IMR-90 (cell line): ENCODE data around the gene DGAT2. TPM values are rescaled to one million over a fixed set of nuclear protein-coding genes. Genes with fewer than 3 reads are reported as not detected.

Source experiments
- ATAC-seq: fragments of 200-7000 bp; cut with Tn5 transposase; 2 replicates; pipeline ENCODE4 v1.9.1; 2020; ENCODE audit warnings: low read depth, mild to moderate bottlenecking, moderate library complexity
- BruUV-seq: library from RNA; stranded (reverse); fragments of 400-500 nt; replicated peaks from 2 replicates; lab custom pipeline; 2021; lab: Mats Ljungman, UMichigan
- CTCF ChIA-PET: fragments of 300-600 bp; formaldehyde crosslinking; extraction: SDS; loops from one replicate; lab custom pipeline; 2021; ENCODE audit warnings: antibody characterized with exemption; lab: Yijun Ruan, JAX
- POLR2A ChIA-PET: fragments of 300-600 bp; sonication (Branson Sonifier 250); formaldehyde crosslinking; loops from one replicate; lab custom pipeline; 2022; ENCODE audit warnings: antibody characterized with exemption; ENCODE audit not compliant: unreplicated experiment; lab: Charles Lee
- DNase-seq: peaks from one replicate; pipeline ENCODE4 v3.0.0; 2013
- H2AFZ ChIP-seq: replicated peaks from 2 replicates; pipeline ENCODE3; 2013; ENCODE audit warnings: low read length, mild to moderate bottlenecking; ENCODE audit not compliant: poor library complexity
- H2AK5ac ChIP-seq: 2 replicates; pipeline ENCODE4 v1.6.1; 2013; ENCODE audit warnings: low read depth, low read length, inconsistent platforms
- H2AK9ac ChIP-seq: replicated peaks from 2 replicates; pipeline ENCODE3; 2013; ENCODE audit warnings: mild to moderate bottlenecking, low read depth, low read length, moderate library complexity; ENCODE audit not compliant: poor library complexity
- H2BK120ac ChIP-seq: 2 replicates; pipeline ENCODE4 v1.6.1; 2013; ENCODE audit warnings: low read depth, low read length, inconsistent platforms
- H2BK15ac ChIP-seq: 3 replicates; pipeline ENCODE4 v1.6.1; 2013; ENCODE audit warnings: low read depth, low read length, inconsistent platforms
- H2BK20ac ChIP-seq: 2 replicates; pipeline ENCODE4 v1.6.1; 2013; ENCODE audit warnings: low read depth, mild to moderate bottlenecking, inconsistent platforms, low read length, moderate library complexity
- H2BK5ac ChIP-seq: 2 replicates; pipeline ENCODE4 v1.6.1; 2013; ENCODE audit warnings: mild to moderate bottlenecking, low read depth, low read length, inconsistent platforms; ENCODE audit not compliant: poor library complexity, severe bottlenecking
- H3K14ac ChIP-seq: replicated peaks from 2 replicates; pipeline ENCODE4 v1.6.1; 2013; ENCODE audit warnings: low read depth, low read length, inconsistent platforms
- H3K18ac ChIP-seq: 2 replicates; pipeline ENCODE4 v1.6.1; 2013; ENCODE audit warnings: low read depth, low read length, control low read depth
- H3K23ac ChIP-seq: 2 replicates; pipeline ENCODE4 v1.6.1; 2013; ENCODE audit warnings: low read depth, low read length, inconsistent platforms
- H3K27ac ChIP-seq: 2 replicates; pipeline ENCODE4 v1.5.1; 2013; ENCODE audit warnings: mild to moderate bottlenecking, control low read depth, low read length; ENCODE audit not compliant: insufficient read depth
- H3K27me3 ChIP-seq: 2 replicates; pipeline ENCODE4 v1.6.1; 2013; ENCODE audit warnings: low read length; ENCODE audit not compliant: control insufficient read depth, insufficient read depth
- H3K36me3 ChIP-seq: 2 replicates; pipeline ENCODE4 v1.6.1; 2013; ENCODE audit warnings: low read length, mixed read lengths; ENCODE audit not compliant: control insufficient read depth, insufficient read depth
- H3K4ac ChIP-seq: 2 replicates; pipeline ENCODE4 v1.6.1; 2013; ENCODE audit warnings: low read depth, low read length, inconsistent platforms
- H3K4me1 ChIP-seq: 2 replicates; pipeline ENCODE4 v1.6.1; 2013; ENCODE audit warnings: low read length, mixed read lengths; ENCODE audit not compliant: control insufficient read depth, insufficient read depth
- H3K4me2 ChIP-seq: 2 replicates; pipeline ENCODE4 v1.6.1; 2013; ENCODE audit warnings: low read depth, mild to moderate bottlenecking, control low read depth, low read length, moderate library complexity
- H3K4me3 ChIP-seq: 2 replicates; pipeline ENCODE4 v1.5.1; 2013; ENCODE audit warnings: low read depth, mild to moderate bottlenecking, control low read depth, low read length, moderate library complexity; ENCODE audit not compliant: insufficient read depth
- H3K56ac ChIP-seq: 2 replicates; pipeline ENCODE4 v1.6.1; 2013; ENCODE audit warnings: low read length, inconsistent platforms; ENCODE audit not compliant: insufficient read depth; ENCODE audit errors: extremely low read depth
- H3K79me1 ChIP-seq, 2 experiments: 2 replicates each; pipeline ENCODE4 v1.6.1; 2013; ENCODE audit warnings: low read length in 2 of 2, inconsistent platforms in 1 of 2, low read depth in 1 of 2
- H3K9ac ChIP-seq: 2 replicates; pipeline ENCODE4 v1.6.1; 2013; ENCODE audit warnings: low read depth, low read length, control low read depth
- H3K9me1 ChIP-seq: 2 replicates; pipeline ENCODE4 v1.6.1; 2013; ENCODE audit warnings: low read length, inconsistent platforms; ENCODE audit not compliant: insufficient read depth
- H3K9me3 ChIP-seq: 2 replicates; pipeline ENCODE4 v1.6.1; 2013; ENCODE audit warnings: low read length; ENCODE audit not compliant: control insufficient read depth, insufficient read depth
- H4K20me1 ChIP-seq: 2 replicates; pipeline ENCODE4 v1.6.1; 2013; ENCODE audit warnings: low read length, inconsistent platforms; ENCODE audit not compliant: insufficient read depth
- H4K5ac ChIP-seq: 2 replicates; pipeline ENCODE4 v1.6.1; 2013; ENCODE audit warnings: mild to moderate bottlenecking, low read depth, low read length, control low read depth
- H4K8ac ChIP-seq, 2 experiments: 2 replicates each; pipeline ENCODE4 v1.6.1; 2013; ENCODE audit warnings: low read depth in 2 of 2, low read length in 2 of 2, control low read depth in 1 of 2, inconsistent platforms in 1 of 2
- H4K91ac ChIP-seq: 2 replicates; pipeline ENCODE4 v1.6.1; 2013; ENCODE audit warnings: low read depth, low read length, inconsistent platforms; ENCODE audit not compliant: insufficient read depth
- BHLHE40 ChIP-seq: fragments of 150-350 bp; IDR thresholded peaks from 2 replicates; pipeline ENCODE4 v1.6.1; 2016; ENCODE audit warnings: mild to moderate bottlenecking, low read depth, low read length
- CEBPB ChIP-seq: IDR thresholded peaks from 2 replicates; pipeline ENCODE4 v1.6.1; 2012; ENCODE audit warnings: low read depth, low read length, improper control_type of control experiment
- CHD1 ChIP-seq: IDR thresholded peaks from 2 replicates; pipeline ENCODE4 v1.6.1; 2012; ENCODE audit warnings: low read depth, low read length, improper control_type of control experiment
- CTCF ChIP-seq: conservative IDR thresholded peaks from 2 replicates; pipeline ENCODE4 v1.5.1; 2012; ENCODE audit warnings: mild to moderate bottlenecking, low read depth, low read length, improper control_type of control experiment
- ELK1 ChIP-seq: fragments of 150-350 bp; IDR thresholded peaks from 2 replicates; pipeline ENCODE4 v1.6.1; 2016; ENCODE audit warnings: low read depth, mild to moderate bottlenecking, low read length, moderate library complexity, borderline replicate concordance
- MAFK ChIP-seq: IDR thresholded peaks from 2 replicates; pipeline ENCODE4 v1.6.1; 2012; ENCODE audit warnings: low read depth, low read length, improper control_type of control experiment
- MAZ ChIP-seq: IDR thresholded peaks from 2 replicates; pipeline ENCODE4 v1.6.1; 2012; ENCODE audit warnings: low read depth, mild to moderate bottlenecking, low read length, improper control_type of control experiment, moderate library complexity, borderline replicate concordance
- MXI1 ChIP-seq: IDR thresholded peaks from 2 replicates; pipeline ENCODE4 v1.6.1; 2012; ENCODE audit warnings: low read depth, mild to moderate bottlenecking, low read length, moderate library complexity, borderline replicate concordance
- POLR2A ChIP-seq: IDR thresholded peaks from 2 replicates; pipeline ENCODE4 v1.6.1; 2012; ENCODE audit warnings: mild to moderate bottlenecking, low read depth, low read length
- RAD21 ChIP-seq: IDR thresholded peaks from 2 replicates; pipeline ENCODE4 v1.6.1; 2012; ENCODE audit warnings: low read length, improper control_type of control experiment
- RCOR1 ChIP-seq: IDR thresholded peaks from 2 replicates; pipeline ENCODE4 v1.6.1; 2012; ENCODE audit warnings: mild to moderate bottlenecking, low read length, improper control_type of control experiment; ENCODE audit not compliant: insufficient replicate concordance
- RFX5 ChIP-seq: IDR thresholded peaks from 2 replicates; pipeline ENCODE4 v1.8.0; 2012; ENCODE audit warnings: low read depth, mild to moderate bottlenecking, low read length, moderate library complexity
- SMC3 ChIP-seq: fragments of 150-350 bp; IDR thresholded peaks from 2 replicates; pipeline ENCODE4 v1.6.1; 2016; ENCODE audit warnings: low read depth, mild to moderate bottlenecking, antibody characterized with exemption, low read length, moderate library complexity
- USF2 ChIP-seq: fragments of 150-350 bp; IDR thresholded peaks from 2 replicates; pipeline ENCODE4 v1.6.1; 2017; ENCODE audit warnings: mild to moderate bottlenecking, antibody characterized with exemption, low read length, low read depth
- WGBS, 2 experiments: methylation state at CpG; one replicate each; pipeline versions ENCODE4 v1.1.5 to v1.1.7; 2013; ENCODE audit warnings: missing lambda C conversion rate in 2 of 2; ENCODE audit not compliant: insufficient read length in 1 of 2; ENCODE audit errors: extremely low coverage in 2 of 2; 5-methylcytosine and 5-hydroxymethylcytosine counted together
- dilution Hi-C: fragments of 300-500 bp; cut with HindIII; formaldehyde crosslinking; loops from one replicate; pipeline ENCODE4 v1.14.3; 2018; ENCODE audit warnings: low sequenced_read_pairs; ENCODE audit not compliant: unreplicated experiment
- in situ Hi-C: fragments of 300-500 bp; cut with MboI; formaldehyde crosslinking; loops from 3 replicates; pipeline ENCODE4 v1.14.3; 2019; ENCODE audit warnings: low sequenced_read_pairs, inconsistent platforms, mixed read lengths
- intact Hi-C: fragments of 100-400 bp; cut with micrococcal nuclease; formaldehyde crosslinking; loops from 2 replicates; pipeline ENCODE4 v1.10.0; 2022
- polyA plus RNA-seq, 3 experiments: library from polyadenylated mRNA; depleted of rRNA; stranded (reverse); fragments of >200 nt; gene quantifications; 2 replicates each; pipeline ENCODE4 v1.2.3, GENCODE V29; 2012; ENCODE audit warnings: low replicate concordance in 1 of 3
- total RNA-seq: library from RNA; depleted of rRNA; stranded (reverse); fragments of >200 nt; gene quantifications from 2 replicates; pipeline ENCODE4 v1.2.3, GENCODE V29; 2012

The DGAT2 gene
- total and polyA plus RNA-seq, 2 of the 4 experiments (the other 2 are of a cell fraction): 2.3 to 2.4 TPM

- intact Hi-C loops (loop anchor here (2.0 to 5.0 kb wide), 2 partner anchors 350 to 517 kb away; no protein-coding TSS in a partner anchor), in situ Hi-C loops (loop anchor here (10.0 kb wide), 1 partner anchor 513 kb away; no protein-coding TSS in a partner anchor), dilution Hi-C loops (no loop called here)
- Histone ChIP-seq H2BK120ac (no peak overlapping the region), H2BK5ac (no peak overlapping the region), H3K79me1 (no peaks in the 10 kb centered on the region), H2BK15ac (no peak overlapping the region), H3K56ac (no peak overlapping the region), H4K20me1 (0 out of 2 replicates have a peak, but pooled peaks cover 5% of the 10 kb centered on the region), H3K4ac (no peak overlapping the region), H3K27me3 (no peaks in the 10 kb centered on the region), H2AK5ac (no peak overlapping the region), H3K14ac (no peak overlapping the region), H4K8ac (no peak overlapping the region), H2AK9ac (no peak overlapping the region), H3K4me1 (peaks cover 2% of the 10 kb centered on the region), H3K9me3 (no peaks in the 10 kb centered on the region), H2AFZ (no peak overlapping the region), H3K27ac (no peak overlapping the region), H4K5ac (no peak overlapping the region), H3K23ac (no peak overlapping the region), H4K91ac (no peak overlapping the region), H3K9me1 (0 out of 2 replicates have a peak, but pooled peaks cover 3% of the 10 kb centered on the region), H2BK20ac (no peak overlapping the region), H3K4me3 (no peak overlapping the region), H3K18ac (no peak overlapping the region), H3K36me3 (no peaks in the 10 kb centered on the region), H3K9ac (no peak overlapping the region), H3K4me2 (no peak overlapping the region)
- no TSS peak for BruUV-seq
- 72% methylated on average over 7 of the region's 12 CpGs; no CpG with 5 or more reads in 1 of the 2 experiments for WGBS, 2 experiments
- POLR2A ChIA-PET: no interaction called here
- ATAC-seq: no peak
- CTCF ChIA-PET: interaction anchor here (1.3 to 1.4 kb wide), 2 partner anchors 62 to 73 kb away, joined by 3 to 5 read pairs; no protein-coding TSS in a partner anchor
- no peak for DNase-seq
- TF ChIP-seq USF2 (no peak), MXI1 (no peak), SMC3 (no peak), MAFK (no peak), CHD1 (no peak), MAZ (no peak), CTCF (no peak), RFX5 (no peak), CEBPB (no peak), ELK1 (no peak), RAD21 (no peak), POLR2A (no peak), BHLHE40 (no peak), RCOR1 (no peak)
Measured at GRCh38 chr11:75802021-75802912, 33.7 kb downstream of the DGAT2 start.
